ENCODE data around the gene ZNF652.

The ZNF652 gene

DNA sequence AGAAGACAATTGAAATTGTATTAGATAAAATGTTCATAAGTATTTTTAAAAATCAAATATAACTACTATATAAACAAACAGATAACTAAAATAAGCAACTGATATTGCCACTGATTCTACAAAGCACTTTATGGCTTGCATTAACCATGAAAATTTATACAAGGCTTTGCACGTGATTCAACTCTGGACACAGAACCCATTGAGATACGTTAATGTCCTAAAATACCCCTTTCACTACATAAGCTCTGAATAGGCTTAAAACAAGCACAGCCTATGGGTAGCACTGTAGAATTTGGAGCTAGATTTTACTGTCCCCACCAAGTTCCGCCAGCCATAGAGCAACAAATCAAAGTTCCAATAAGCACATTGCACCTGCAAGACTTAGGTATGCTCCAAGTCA, 4.5 kb downstream of the ZNF652 start:
- DNase-seq (ENCODE audit: low spot score): no peak

DNA sequence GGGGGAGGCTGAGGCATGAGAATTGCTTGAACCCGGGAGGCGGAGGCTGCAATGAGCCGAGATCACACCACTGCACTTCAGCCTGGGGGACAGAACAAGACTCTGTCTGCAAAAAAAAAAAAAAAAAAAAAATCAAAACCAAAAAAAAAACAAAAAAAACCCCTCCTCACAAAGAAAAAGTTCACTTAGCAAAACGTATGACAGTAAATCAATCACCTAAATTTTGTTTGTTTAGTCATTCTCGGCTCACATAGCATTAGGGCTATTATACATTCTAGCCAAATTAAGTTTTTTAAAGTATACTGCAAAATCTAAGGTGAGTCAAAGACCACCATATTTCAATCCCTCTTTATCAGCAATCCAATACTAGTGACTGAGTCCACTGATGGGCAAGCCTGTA, 5.7 kb downstream of the ZNF652 start:
- no peak for DNase-seq (ENCODE audit: low spot score)

DNA sequence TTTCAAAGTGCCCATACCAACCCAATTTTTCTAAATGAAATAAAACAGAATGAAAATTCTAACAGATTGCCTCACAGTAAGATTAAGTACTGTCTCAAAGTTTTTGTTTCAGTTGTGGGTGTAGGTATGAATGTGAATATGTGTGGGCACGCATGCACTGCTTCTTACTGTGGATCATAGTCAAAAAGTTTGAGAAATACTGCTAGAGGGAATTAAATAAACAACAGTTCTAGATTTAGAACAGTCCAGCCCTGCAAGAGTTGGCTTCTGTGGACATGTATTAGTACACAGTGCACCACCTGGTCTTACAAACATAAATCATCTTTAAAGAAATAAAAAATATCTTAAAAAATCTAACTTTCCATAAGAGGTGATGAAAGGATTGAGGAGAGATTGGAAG, 8.4 kb downstream of the ZNF652 start:
- no peak for DNase-seq (ENCODE audit: low spot score)

DNA sequence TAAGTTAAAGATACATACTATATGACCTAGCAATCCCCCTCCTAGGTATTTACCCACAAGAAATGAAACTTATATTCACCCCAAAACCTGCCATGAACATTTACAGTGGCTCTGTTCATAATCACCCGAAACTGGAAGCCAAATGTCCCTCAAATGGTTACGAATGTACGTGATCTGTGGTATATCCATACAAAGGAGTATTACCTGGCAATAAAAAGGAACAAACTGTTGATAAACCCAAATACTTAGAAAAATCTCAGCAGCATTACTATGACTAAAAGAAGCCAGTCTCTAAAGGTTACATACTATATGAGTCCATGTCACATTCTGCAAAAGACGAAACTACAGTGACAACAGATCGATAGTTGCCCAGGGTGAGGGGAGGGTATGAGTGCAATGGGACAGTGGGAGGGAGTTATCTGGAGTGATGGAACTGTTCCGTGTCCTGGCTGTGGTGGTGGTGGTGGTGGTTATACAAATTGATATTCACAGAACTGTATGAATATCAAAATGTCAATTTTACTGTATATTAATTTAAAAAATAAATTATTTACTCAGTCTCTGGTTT, 9.4 kb downstream of the ZNF652 start:
- no peak for DNase-seq (ENCODE audit: low spot score)

DNA sequence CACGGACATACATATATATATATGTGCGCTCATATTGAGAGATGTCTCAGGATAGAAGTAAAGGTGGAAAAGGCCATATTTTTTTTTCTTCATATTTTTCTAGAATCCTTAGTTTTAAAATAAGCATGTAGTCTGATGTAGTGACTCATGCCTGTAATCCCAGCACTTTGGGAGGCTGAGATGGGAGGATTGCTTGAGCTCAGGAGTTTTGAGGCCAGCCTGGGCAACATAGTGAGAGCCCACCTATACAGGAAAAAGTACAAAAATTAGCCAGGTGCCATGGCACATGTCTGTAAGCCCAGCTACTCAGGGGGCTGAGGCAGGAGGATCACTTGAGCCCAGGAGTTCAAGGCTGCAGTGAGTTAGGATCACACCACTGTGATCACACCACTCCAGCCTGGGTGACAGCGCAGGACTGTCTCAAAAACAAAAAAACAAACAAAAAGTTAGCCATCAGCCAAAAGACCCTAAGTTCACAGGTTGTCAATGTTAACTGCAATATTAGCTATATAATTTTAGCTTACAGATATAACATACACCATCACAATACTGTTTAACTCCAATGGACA, 10.4 kb downstream of the ZNF652 start:
- DNase-seq (ENCODE audit: low spot score): no peak

DNA sequence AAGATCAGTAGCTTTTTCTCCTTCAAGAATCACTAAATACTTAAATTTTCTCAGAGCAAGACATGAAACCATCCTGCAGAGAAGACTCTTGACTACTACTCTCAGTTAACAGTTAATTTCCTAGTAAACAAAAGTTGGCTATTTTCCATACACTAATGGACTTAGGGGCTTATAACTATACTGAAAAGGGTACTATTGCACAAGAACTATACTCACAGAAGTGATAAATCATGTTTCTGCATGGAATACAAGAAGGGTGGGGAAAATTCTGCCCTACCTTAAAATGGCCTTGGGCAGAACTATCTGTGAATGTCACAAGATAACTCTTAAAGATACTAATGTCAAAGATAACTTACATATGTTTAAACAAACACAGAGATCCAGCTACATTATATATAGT, 12.5 kb downstream of the ZNF652 start:
- DNase-seq (ENCODE audit: low spot score): no peak

DNA sequence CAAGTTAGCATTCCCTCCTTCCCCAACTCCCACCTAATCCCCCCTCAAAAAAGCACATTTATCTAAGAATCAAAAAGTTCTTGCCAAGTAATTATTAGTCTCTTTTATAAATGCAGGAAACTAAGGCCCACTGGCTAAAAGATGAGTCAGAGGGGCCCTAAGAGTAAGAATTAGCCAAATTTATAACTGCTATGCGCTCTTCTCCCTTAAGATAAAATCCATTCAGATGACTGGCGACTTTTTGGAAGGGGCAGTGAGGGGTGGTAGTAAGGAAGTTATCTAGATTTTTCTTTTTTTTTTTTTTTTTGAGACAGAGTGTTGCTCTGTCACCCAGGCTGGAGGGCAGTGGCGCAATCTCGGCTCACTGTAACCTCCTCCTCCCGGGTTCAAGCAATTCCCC, 17.1 kb downstream of the ZNF652 start:
- DNase-seq (ENCODE audit: low spot score): no peak

DNA sequence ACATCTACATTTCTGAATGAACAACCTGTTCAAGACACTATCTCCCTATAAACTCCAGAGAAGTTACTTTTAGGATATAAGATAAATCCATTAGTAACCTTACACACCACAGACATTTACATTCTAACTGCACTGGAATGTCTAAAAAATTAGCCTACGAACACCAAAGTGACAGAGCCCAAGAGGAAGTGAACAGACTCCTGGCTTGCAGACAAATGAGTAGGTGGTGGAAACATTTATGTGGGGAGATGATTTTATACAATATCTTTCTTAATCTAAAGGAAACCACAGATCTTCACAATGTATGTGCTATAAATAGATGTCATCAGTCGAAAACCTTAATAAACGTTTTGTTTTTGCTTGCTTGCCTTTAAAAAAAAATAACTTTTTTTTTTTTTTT, 18.8 kb downstream of the ZNF652 start:
- peak; percentile 39 for DNase-seq (ENCODE audit: low spot score)

DNA sequence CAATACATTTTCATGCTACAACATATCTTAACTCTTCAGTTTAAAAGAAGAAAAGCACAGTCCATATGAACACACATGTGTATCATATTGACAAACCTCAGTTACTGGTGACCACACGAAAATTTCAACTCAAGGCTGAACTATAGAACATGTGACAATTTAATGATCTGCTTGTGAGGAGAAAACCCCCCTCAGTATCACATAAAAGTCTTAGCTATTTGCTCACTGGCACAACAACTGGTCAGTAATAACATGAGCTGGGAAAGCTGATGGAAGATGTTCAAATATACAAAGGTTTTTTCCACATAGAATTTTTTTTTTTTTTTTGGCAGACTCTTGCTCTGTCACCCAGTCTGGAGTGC, 19.5 kb downstream of the ZNF652 start:
- no peak for DNase-seq (ENCODE audit: low spot score)

DNA sequence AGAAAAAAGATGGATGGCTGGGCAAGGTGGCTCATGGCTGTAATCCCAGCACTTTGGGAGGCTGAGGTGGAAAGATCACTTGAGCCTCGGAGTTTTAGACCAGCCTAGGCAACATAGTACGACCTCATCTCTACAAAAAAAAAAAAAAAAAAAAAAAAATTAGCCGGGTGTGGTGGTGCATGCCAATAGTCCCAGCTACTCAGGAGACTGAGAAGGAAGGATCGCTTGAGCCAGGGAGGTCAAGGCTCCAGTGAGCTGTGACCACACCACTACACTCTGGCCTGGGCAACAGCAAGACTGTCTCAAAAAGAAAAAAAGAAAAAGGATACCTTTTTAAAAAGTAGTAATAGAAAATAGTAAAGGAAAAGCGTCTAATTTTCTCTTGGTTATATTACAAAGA, 20.7 kb downstream of the ZNF652 start:
- DNase-seq (ENCODE audit: low spot score): no peak

DNA sequence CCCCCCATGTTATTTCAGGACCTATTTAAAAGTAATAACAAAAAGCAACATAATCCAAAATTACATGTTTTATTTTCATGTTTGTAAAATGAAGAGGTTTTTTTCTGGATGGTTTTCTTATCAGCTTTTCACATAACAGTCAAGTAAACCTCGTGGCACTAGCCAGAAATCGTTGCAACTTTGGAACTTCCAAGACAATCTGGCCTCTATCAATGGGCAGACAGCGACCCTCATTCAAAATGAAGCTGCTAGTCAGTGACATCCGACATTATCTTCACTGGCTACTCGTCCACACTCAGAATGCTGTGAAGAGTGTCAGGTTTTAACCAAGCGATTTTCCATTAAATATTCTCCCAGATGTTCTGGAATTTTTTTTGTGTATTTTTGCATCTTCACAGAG, 22.7 kb downstream of the ZNF652 start:
- no peak for DNase-seq (ENCODE audit: low spot score)

DNA sequence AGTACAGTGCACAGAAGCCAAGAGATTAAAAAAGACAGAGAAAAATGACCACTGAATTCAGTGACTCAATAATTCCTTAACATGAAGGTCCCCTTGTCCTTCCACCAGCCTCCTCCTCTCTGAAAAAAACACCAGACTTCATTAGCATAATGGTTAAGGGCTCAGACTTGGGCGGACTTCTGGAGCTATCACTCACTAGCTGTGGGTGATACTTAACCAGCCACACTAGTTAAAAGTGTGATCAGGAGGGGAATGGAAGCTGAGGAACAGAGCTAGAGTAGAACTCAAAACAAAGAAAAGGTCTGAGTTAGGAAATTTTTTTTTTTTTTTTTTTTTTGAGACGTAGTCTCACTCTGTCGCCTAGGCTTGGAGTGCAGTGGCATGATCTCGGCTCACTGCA, 23.2 kb downstream of the ZNF652 start:
- DNase-seq (ENCODE audit: low spot score): peak; percentile 29

DNA sequence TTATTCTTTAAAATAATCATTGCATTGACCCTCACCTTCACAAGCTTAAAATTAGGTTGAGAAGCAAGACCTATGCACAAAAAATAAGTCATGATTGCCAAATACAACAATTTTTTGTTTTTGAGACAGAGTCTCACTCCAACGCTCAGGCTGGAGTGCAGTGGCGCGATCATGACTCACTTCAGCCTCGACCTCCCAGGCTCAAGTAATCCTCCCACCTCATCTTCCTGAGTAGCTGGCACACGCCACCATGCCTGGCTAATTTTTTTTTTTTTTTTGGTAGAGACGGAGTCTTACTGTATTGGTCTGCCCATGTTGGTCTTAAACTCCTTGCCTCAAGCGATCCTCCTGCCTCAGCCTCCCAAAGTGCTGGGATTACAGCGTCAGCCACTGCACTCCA, 24.2 kb downstream of the ZNF652 start:
- no peak for DNase-seq (ENCODE audit: low spot score)

DNA sequence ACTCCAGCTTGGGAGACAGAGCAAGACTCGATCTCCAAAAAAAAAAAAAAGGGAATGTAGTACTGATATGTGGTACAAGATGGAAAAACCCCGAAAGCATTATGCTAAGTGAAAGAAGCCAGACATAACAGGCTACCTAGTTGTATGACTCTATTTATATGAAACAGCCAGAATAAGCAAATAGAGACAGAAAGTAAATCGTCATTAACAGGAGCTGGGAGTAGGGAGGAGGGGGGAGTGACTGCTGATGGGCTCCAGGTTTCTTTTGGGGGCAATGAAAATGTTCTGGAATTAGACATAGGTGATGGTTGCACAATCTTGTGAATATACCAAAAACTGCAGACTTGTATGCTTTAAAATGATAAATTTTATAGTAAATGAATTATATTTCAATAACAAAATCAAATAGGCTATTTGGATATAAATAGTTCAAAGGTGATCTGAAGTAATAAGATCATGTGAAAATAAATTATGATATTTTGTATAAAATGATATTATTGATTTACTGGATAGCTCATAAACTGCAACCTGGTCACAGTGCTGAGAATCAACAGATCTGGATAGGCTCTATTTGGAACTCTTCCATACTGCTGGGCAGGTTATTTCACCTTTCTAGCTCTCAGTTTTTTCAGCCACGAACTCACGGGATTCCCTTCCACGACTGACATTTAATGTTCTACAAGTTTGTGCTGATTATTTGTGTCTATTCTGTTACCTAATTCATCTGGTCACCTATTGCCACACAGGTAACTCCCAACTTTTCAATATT, 27.1 kb downstream of the ZNF652 start:
- DNase-seq (ENCODE audit: low spot score): no peak

DNA sequence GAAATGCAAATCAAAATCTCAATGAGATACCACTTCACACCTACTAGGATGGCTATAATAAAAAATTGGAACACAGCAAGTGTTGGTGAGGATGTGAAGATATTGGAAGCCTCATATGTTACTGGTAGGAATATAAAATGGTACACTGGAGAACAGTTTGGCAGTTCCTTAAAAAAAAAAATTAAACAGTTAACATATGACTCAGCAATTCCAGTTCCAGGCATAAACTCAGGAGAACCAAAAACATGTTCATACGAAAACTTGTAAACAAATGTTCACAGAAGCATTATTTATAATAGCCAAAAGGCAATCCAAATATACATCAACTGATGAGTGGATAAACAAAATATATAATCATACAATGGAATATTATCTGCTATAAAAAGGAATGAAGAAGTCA, 28.2 kb downstream of the ZNF652 start:
- DNase-seq (ENCODE audit: low spot score): no peak

DNA sequence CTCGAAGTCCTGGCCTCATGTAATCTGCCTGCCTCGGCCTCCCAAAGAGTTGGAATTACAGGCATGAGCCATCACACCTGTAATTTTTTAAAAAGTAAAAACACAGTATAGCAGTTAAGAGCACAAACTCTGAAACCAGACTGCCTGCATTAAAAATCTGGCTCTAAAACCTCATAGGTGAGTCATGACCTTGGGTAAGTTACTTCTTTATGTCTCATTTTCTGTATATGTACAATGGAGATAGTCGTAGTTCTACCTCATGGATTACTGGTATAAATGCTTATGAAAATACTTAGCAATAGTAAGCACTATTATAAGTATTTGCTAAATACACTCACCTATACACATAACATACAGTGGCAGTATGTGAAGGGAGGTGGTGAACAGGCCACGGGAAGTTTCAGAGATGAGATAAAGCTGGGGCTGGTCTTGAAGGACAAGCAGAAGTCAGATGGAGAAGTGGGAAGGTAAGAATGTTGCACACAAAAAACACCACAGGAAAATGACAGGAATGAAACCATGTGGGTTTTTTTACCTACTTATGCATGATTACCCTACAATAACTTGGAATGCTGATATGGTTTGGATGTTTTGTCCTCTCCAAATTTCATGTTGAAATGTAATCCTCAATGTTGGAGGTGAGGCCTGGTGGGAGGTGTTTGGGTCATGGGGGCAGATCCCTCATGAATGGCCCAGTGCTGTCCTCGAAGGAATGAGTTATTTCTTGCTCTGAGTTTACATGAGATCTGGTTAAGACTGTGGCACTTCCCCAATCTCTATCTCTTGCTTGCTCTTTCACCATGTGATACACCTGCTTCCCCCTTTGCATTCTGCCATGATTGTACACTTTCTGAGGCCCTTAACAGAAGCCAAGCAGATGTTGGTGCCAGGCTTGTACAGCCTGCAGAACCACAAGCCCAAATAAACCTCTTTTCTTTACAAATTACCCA, 33.9 kb downstream of the ZNF652 start:
- DNase-seq (ENCODE audit: low spot score): peak; percentile 10

DNA sequence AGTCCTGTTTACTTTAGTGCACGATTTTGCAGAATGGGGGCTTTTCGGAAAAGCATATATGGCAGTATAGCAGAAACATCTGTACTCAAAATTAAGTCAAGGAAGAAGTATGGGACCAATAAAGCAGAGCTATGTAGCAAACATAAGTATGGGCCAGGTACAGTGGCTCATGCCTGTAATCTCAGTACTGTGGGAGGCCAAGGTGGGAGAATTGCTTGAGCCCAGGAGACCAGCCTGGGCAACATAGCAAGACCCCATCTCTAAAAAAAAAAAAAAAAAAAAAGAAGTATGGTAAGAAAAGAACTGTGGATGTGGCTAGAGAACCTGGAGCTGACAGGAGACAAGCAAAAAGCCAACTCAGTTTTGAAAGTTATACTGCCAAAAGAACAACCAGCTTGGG, 36.1 kb downstream of the ZNF652 start:
- no peak for DNase-seq (ENCODE audit: low spot score)

DNA sequence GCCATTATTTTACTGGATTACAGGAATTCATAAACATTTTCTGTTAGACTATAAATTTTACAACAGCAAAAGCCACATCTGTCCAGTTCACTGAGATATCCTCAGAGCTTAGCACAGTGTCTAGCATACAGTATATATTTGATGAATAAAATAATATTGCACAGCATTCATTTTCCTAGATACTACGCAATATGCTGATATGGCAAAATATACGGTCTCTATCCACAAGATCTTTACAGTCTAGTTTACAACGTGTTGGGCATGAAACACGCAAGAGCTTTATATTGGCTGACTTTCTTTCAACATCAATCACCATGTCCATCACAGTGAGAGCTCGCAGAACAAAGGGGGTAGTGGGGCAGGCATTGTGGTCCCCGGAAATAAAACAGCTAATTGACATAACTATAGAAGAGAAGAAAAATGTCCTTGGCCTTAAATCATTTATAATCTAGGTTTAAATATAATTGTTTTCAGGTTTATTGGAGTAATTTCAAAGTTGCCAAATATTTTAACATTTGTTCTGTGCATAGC, 43.5 kb downstream of the ZNF652 start:
- no peak for DNase-seq (ENCODE audit: low spot score)

DNA sequence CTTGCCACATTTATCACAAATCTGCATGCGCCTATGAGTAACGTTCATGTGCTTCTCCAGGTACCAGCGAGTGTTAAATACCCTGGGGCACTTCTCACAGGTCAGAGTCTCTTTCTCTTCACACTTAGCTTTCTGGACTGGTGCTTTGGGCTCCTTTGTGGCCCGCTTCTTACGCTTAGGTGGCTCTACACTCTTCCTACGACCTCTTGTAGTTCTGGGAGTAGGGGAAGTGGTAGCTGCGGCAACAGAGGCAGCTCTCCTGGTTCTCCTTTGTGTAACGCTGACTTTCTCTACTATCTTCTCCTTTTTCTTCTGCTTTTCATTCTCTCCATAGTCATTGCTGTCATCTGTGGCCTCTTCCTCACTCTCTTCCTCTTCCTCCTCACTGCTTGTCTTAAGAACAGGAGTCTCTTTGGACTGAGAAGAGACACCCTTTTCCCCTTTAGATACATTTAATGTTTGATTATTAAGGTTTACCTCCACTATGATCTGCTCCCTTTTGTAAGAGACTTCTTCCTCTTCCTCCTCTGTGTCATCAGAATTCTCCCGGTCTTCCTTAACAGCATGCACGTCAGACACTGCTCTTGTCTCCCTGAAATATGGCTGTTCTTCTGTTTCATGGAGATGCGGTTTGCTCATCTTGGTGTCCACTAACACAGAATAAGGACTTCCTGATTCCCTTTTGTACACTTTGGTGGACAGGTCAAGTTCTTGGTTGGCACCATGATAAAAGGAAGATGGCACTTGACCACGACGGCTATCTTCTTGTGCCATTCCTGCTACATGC, 45.0 kb downstream of the ZNF652 start:
- no peak for DNase-seq (ENCODE audit: low spot score)

DNA sequence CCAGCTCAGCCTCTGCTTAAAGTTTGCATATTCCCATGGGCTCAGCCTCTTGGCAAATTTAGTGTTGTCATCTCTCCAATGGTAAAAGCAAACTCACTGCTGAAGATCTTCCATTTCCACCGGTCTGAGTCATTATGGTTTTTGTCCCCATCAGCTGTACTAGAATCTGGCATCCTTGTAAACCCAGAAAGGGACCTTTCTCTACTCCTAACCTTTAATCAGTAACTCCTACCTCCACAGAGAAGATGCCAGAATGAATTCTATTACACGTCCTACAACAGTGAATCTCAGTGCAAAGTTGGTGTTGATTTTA, 45.8 kb downstream of the ZNF652 start:
- no peak for DNase-seq (ENCODE audit: low spot score)

DNA sequence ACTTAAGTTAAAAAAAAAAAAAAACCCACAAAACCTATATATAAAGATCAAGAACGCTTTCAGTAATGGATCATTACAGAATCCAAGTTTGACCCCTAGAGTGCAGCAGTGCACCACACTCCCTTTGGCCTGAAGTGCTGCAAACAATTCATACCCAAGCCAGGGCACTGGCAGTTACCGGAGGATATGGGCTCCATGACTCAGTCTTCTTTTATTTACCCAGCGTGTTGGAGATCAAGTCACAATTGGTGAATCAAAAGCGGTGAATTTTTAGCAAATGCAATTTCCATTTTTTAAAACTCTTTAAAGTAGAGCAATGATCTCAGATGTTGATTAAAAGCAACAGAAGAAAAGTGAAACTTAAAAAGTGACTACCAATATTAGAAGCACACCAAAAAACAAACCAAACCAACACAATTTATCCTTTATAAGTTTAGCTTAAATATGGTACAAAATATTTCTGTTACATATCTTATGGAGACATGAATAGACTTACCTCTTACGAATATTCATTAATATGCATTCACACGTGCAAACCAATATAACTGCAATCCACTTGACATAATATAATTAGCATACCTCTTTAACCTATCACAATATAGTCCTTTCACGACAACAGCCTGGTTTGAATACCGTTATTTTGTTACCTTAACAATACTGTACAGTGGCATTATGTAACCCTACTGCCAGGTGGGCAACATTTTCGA, 46.3 kb downstream of the ZNF652 start:
- DNase-seq (ENCODE audit: low spot score): peak; percentile 89
